H9 (cell line): ENCODE results near the gene TMPRSS3. TPM values are rescaled to one million over a fixed set of nuclear protein-coding genes. Genes with fewer than 3 reads are reported as not detected.

Experiments used
- DNase-seq: peaks from one replicate; pipeline ENCODE4 v3.0.0-alpha.2; 2017
- H2AFZ ChIP-seq: one replicate; pipeline ENCODE4 v1.6.1; 2013; ENCODE audit warnings: mild to moderate bottlenecking, low read length, control low read depth, moderate library complexity
- H2AK5ac ChIP-seq: 2 replicates; pipeline ENCODE4 v1.6.1; 2013; ENCODE audit warnings: low read length, control low read depth, mixed read lengths; ENCODE audit not compliant: insufficient read length
- H2BK120ac ChIP-seq: one replicate; pipeline ENCODE4 v1.6.1; 2013; ENCODE audit warnings: low read depth, mild to moderate bottlenecking, low read length, control low read depth, inconsistent platforms; ENCODE audit not compliant: poor library complexity, severe bottlenecking
- H2BK12ac ChIP-seq: 2 replicates; pipeline ENCODE4 v1.6.1; 2013; ENCODE audit warnings: low read length, control low read depth, mixed read lengths, low read depth; ENCODE audit not compliant: insufficient read length
- H2BK15ac ChIP-seq: 2 replicates; pipeline ENCODE4 v1.6.1; 2013; ENCODE audit warnings: low read depth, low read length, control low read depth
- H2BK20ac ChIP-seq: one replicate; pipeline ENCODE4 v1.6.1; 2013; ENCODE audit warnings: low read depth, mild to moderate bottlenecking, low read length, control low read depth, inconsistent platforms; ENCODE audit not compliant: poor library complexity, severe bottlenecking
- H2BK5ac ChIP-seq: 2 replicates; pipeline ENCODE4 v1.6.1; 2013; ENCODE audit warnings: low read length, control low read depth, mixed read lengths; ENCODE audit not compliant: insufficient read length
- H3K14ac ChIP-seq: 2 replicates; pipeline ENCODE4 v1.6.1; 2013; ENCODE audit warnings: low read length, control low read depth; ENCODE audit not compliant: insufficient read depth
- H3K18ac ChIP-seq: 2 replicates; pipeline ENCODE4 v1.6.1; 2013; ENCODE audit warnings: low read depth, mild to moderate bottlenecking, mixed read lengths, low read length, control low read depth; ENCODE audit not compliant: insufficient read length
- H3K23ac ChIP-seq: 2 replicates; pipeline ENCODE4 v1.6.1; 2013; ENCODE audit warnings: low read length, control low read depth, mixed read lengths, low read depth; ENCODE audit not compliant: insufficient read length
- H3K23me2 ChIP-seq: 2 replicates; pipeline ENCODE4 v1.6.1; 2013; ENCODE audit warnings: low read depth, mild to moderate bottlenecking, mixed read lengths, low read length, control low read depth; ENCODE audit not compliant: insufficient read length, poor library complexity, severe bottlenecking
- H3K27ac ChIP-seq: 2 replicates; pipeline ENCODE4 v1.5.1; 2013; ENCODE audit warnings: low read length, control low read depth, mixed read lengths, low read depth; ENCODE audit not compliant: insufficient read length
- H3K27me3 ChIP-seq: 2 replicates; pipeline ENCODE4 v1.6.1; 2013; ENCODE audit warnings: low read length, control low read depth, inconsistent platforms; ENCODE audit not compliant: insufficient read depth
- H3K4ac ChIP-seq: 2 replicates; pipeline ENCODE4 v1.6.1; 2013; ENCODE audit warnings: low read depth, mild to moderate bottlenecking, control low read depth, inconsistent platforms, low read length, moderate library complexity
- H3K4me1 ChIP-seq: 2 replicates; pipeline ENCODE4 v1.6.1; 2013; ENCODE audit warnings: low read length, control low read depth, inconsistent platforms; ENCODE audit not compliant: insufficient read depth
- H3K4me2 ChIP-seq: 2 replicates; pipeline ENCODE4 v1.6.1; 2013; ENCODE audit warnings: low read length, control low read depth, mixed read lengths; ENCODE audit not compliant: insufficient read length, insufficient read depth
- H3K56ac ChIP-seq: 2 replicates; pipeline ENCODE4 v1.6.1; 2013; ENCODE audit warnings: low read depth, mild to moderate bottlenecking, mixed read lengths, low read length, control low read depth; ENCODE audit not compliant: insufficient read length
- H3K79me1 ChIP-seq: 2 replicates; pipeline ENCODE4 v1.6.1; 2013; ENCODE audit warnings: low read depth, mild to moderate bottlenecking, moderate library complexity, low read length, control low read depth, inconsistent platforms; ENCODE audit not compliant: insufficient read depth, poor library complexity, severe bottlenecking
- H3K79me2 ChIP-seq: 2 replicates; pipeline ENCODE4 v1.6.1; 2013; ENCODE audit warnings: low read length, control low read depth, inconsistent platforms; ENCODE audit not compliant: insufficient read depth
- H3K9ac ChIP-seq: 2 replicates; pipeline ENCODE4 v1.6.1; 2013; ENCODE audit warnings: low read length, control low read depth, mixed read lengths; ENCODE audit not compliant: insufficient read length; ENCODE audit errors: extremely low read depth
- H3K9me3 ChIP-seq: one replicate; pipeline ENCODE4 v1.6.1; 2013; ENCODE audit warnings: low read depth, low read length, inconsistent platforms; ENCODE audit not compliant: control insufficient read depth
- H3T11ph ChIP-seq: one replicate; pipeline ENCODE4 v1.6.1; 2013; ENCODE audit warnings: mild to moderate bottlenecking, low read length, control low read depth, inconsistent platforms
- H4K20me1 ChIP-seq: one replicate; pipeline ENCODE4 v1.6.1; 2013; ENCODE audit not compliant: control insufficient read depth, insufficient read length, insufficient read depth
- H4K5ac ChIP-seq: 2 replicates; pipeline ENCODE4 v1.6.1; 2013; ENCODE audit warnings: low read depth, mild to moderate bottlenecking, mixed read lengths, low read length, control low read depth; ENCODE audit not compliant: insufficient read length
- H4K8ac ChIP-seq: replicated peaks from 2 replicates; pipeline ENCODE4 v1.6.1; 2013; ENCODE audit warnings: low read length, control low read depth, mixed read lengths, low read depth; ENCODE audit not compliant: insufficient read length
- H4K91ac ChIP-seq: 2 replicates; pipeline ENCODE4 v1.6.1; 2013; ENCODE audit warnings: low read depth, mild to moderate bottlenecking, moderate library complexity, mixed read lengths, low read length, control low read depth; ENCODE audit not compliant: insufficient read length
- H3K27ac Mint-ChIP-seq, 3 experiments: 2 replicates in 2 of 3; 3 replicates in 1 of 3; pipeline ENCODE4 v1.8.0; 2020 to 2021; ENCODE audit warnings: mixed read lengths in 3 of 3, mild to moderate bottlenecking in 1 of 3, moderate library complexity in 1 of 3
- H3K27me3 Mint-ChIP-seq: 2 replicates; pipeline ENCODE4 v1.8.0; 2021; ENCODE audit warnings: low read depth, mild to moderate bottlenecking, moderate library complexity, mixed read lengths
- H3K36me3 Mint-ChIP-seq, 3 experiments: 2 replicates in 2 of 3; 3 replicates in 1 of 3; pipeline ENCODE4 v1.8.0; 2020 to 2021; ENCODE audit warnings: low read depth in 3 of 3, mixed read lengths in 3 of 3; ENCODE audit not compliant: insufficient read depth in 1 of 3
- H3K4me1 Mint-ChIP-seq, 2 experiments: 2 replicates each; pipeline ENCODE4 v1.8.0; 2020; ENCODE audit warnings: mixed read lengths in 2 of 2
- H3K4me3 Mint-ChIP-seq, 2 experiments: 2 replicates in 1 of 2; 3 replicates in 1 of 2; pipeline ENCODE4 v1.8.0; 2020 to 2021; ENCODE audit warnings: mild to moderate bottlenecking in 2 of 2, mixed read lengths in 2 of 2, moderate library complexity in 1 of 2
- H3K9me3 Mint-ChIP-seq, 2 experiments: 2 replicates in 1 of 2; 3 replicates in 1 of 2; pipeline ENCODE4 v1.8.0; 2020; ENCODE audit warnings: mild to moderate bottlenecking in 2 of 2, mixed read lengths in 2 of 2, moderate library complexity in 1 of 2
- CTCF ChIP-seq: fragments of 200-600 bp; sonication (generic); conservative IDR thresholded peaks from 3 replicates; pipeline ENCODE4 v1.8.0; 2021; ENCODE audit warnings: antibody characterized with exemption, mild to moderate bottlenecking
- WGBS: extraction: QIAGEN DNeasy Blood & Tissue Kit; methylation state at CpG from one replicate; pipeline ENCODE4 v1.1.7; 2013; ENCODE audit warnings: missing lambda C conversion rate, low lambda C conversion rate, mixed read lengths; ENCODE audit not compliant: insufficient read length; ENCODE audit errors: extremely low coverage; 5-methylcytosine and 5-hydroxymethylcytosine counted together
- total RNA-seq: library from RNA; stranded (reverse); gene quantifications from 2 replicates; pipeline ENCODE4 v1.2.1, GENCODE V29; 2021

Gene TMPRSS3
- total RNA-seq, 1 experiment from 2014 or later = 0.31 TPM

- Mint-ChIP-seq H3K27ac (peak overlapping the region in 1 of 3 experiments; percentile 28; a peak in 2 of 7 replicates), H3K4me1 (peaks cover 11 to 14% of the 10 kb centered on the region in 2 experiments), H3K36me3 (no peaks in the 10 kb centered on the region), H3K27me3 (peaks cover 4% of the 10 kb centered on the region), H3K9me3 (no peaks in the 10 kb centered on the region; a peak in 1 of 5 replicates), H3K4me3 (no peak overlapping the region)
- no peak overlapping the region for H2AK5ac ChIP-seq
- no peak for TF ChIP-seq CTCF
- H2BK120ac ChIP-seq = no peak overlapping the region
- no peak overlapping the region for H3K4me2 ChIP-seq
- no peak for DNase-seq
- no peaks in the 10 kb centered on the region for H3K79me1 ChIP-seq
- no peak overlapping the region for H3K9ac ChIP-seq
- no peak overlapping the region for H3K18ac ChIP-seq
- no peaks in the 10 kb centered on the region for H3K23me2 ChIP-seq
- no peaks in the 10 kb centered on the region for H3K27me3 ChIP-seq
- no peaks in the 10 kb centered on the region for H4K20me1 ChIP-seq
- H3K4ac ChIP-seq = no peak overlapping the region
- no peak overlapping the region for H4K91ac ChIP-seq
- no peak overlapping the region for H2BK5ac ChIP-seq
- H2BK20ac ChIP-seq = no peak overlapping the region
- H3T11ph ChIP-seq = no peak overlapping the region
- H3K56ac ChIP-seq = no peak overlapping the region
- no peaks in the 10 kb centered on the region for H3K9me3 ChIP-seq
- H2BK12ac ChIP-seq = no peak overlapping the region
- H3K14ac ChIP-seq = no peak overlapping the region
- no peaks in the 10 kb centered on the region for H3K79me2 ChIP-seq
- H4K5ac ChIP-seq = no peak overlapping the region
- no peak overlapping the region for H3K27ac ChIP-seq
- no peak overlapping the region for H4K8ac ChIP-seq
- H2AFZ ChIP-seq = no peak overlapping the region
- no peaks in the 10 kb centered on the region for H3K4me1 ChIP-seq
- H2BK15ac ChIP-seq = no peak overlapping the region
- no CpG with 5 or more reads among the region's 4 CpGs for WGBS
- no peak overlapping the region for H3K23ac ChIP-seq
Measured at GRCh38 chr21:42413500-42413899, 17.6 kb upstream of the TMPRSS3 start.
